Measurements from ENCODE around the gene SGMS1.

Gene SGMS1

GRCh38 chr10:50400694-50401093 lies 223.1 kb downstream of the SGMS1 start:
- H3K27ac ChIP-seq, result no peak overlapping the region
- TF ChIP-seq, protein P1, sequence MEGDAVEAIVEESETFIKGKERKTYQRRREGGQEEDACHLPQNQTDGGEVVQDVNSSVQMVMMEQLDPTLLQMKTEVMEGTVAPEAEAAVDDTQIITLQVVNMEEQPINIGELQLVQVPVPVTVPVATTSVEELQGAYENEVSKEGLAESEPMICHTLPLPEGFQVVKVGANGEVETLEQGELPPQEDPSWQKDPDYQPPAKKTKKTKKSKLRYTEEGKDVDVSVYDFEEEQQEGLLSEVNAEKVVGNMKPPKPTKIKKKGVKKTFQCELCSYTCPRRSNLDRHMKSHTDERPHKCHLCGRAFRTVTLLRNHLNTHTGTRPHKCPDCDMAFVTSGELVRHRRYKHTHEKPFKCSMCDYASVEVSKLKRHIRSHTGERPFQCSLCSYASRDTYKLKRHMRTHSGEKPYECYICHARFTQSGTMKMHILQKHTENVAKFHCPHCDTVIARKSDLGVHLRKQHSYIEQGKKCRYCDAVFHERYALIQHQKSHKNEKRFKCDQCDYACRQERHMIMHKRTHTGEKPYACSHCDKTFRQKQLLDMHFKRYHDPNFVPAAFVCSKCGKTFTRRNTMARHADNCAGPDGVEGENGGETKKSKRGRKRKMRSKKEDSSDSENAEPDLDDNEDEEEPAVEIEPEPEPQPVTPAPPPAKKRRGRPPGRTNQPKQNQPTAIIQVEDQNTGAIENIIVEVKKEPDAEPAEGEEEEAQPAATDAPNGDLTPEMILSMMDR (conservative IDR thresholded peaks at IDR 0.05), result no peak

DNA sequence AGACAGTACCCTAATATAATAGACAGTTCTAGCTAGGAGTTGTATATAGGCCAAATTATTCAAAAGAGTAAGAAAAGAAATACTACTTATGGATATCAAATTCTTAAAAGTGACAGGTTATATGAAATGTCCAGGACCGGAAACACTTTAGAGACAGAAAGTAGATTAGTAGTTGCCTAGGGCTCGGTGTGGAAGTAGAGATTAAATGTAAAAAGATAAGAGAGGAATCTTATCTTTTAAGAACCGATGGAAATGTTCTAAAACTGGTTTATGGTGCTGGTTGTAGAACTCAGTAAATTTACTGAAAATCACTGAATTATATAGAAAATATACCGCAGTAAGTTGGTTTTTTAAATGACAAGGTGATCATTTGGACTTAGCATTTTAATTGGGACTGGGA lies 224.9 kb downstream of the SGMS1 start:
- H3K27ac ChIP-seq, result no peak overlapping the region
- TF ChIP-seq, protein P1 (conservative IDR thresholded peaks at IDR 0.05), result no peak

- TF ChIP-seq, protein P1 (conservative IDR thresholded peaks at IDR 0.05), result no peak
- H3K27ac ChIP-seq, result no peak overlapping the region
Observed at GRCh38 chr10:50398381-50398780, 225.4 kb downstream of the SGMS1 start.

- no peak overlapping the region for H3K27ac ChIP-seq
- TF ChIP-seq, protein P1 (conservative IDR thresholded peaks at IDR 0.05), result no peak
Observed at GRCh38 chr10:50397312-50398140, 226.2 kb downstream of the SGMS1 start.

GRCh38 chr10:50396491-50397311 lies 227.1 kb downstream of the SGMS1 start:
- no peak overlapping the region for H3K27ac ChIP-seq
- TF ChIP-seq, protein P1 (conservative IDR thresholded peaks at IDR 0.05), result no peak

DNA sequence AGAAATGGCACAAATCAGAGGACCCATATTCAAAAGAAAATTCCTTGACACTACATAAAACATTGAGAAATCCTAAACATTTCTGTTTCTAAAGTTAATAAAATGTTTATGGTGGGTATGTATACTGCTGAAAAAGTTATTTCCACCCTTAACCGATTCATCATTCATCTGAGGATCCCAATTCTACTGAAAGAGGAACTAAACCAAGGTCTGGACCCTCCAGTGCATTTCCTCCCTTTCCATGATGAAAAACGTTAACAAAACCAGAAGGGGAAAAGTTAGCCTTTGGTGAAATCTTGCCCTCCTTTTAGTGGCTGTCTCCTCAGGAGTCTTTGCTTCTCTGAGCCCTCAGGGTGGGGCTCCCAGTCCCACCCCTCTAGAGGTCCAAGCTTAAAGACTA lies 227.9 kb downstream of the SGMS1 start:
- no peak overlapping the region for H3K27ac ChIP-seq

GRCh38 chr10:50395271-50395670 lies 228.5 kb downstream of the SGMS1 start:
- H3K27ac ChIP-seq, result no peak overlapping the region
- TF ChIP-seq, protein P1 (conservative IDR thresholded peaks at IDR 0.05), result no peak

More for the DNA sequence above, 227.9 kb downstream of the SGMS1 start:
- TF ChIP-seq, protein P1 (conservative IDR thresholded peaks at IDR 0.05), result no peak
